Caco-2 (cell line): ENCODE data around the gene ITGB4. TPM values are rescaled to one million over a fixed set of nuclear protein-coding genes. Genes with fewer than 3 reads are reported as not detected.

Experiments used
- BruUV-seq: library from RNA; stranded (reverse); fragments of 400-500 nt; replicated peaks from 2 replicates; lab custom pipeline; 2021; lab: Mats Ljungman, UMichigan
- CTCF ChIA-PET: fragments of 300-600 bp; sonication (Branson Sonifier 250); formaldehyde crosslinking; loops from one replicate; lab custom pipeline; 2022; ENCODE audit warnings: antibody characterized with exemption; lab: Charles Lee
- POLR2A ChIA-PET: fragments of 300-600 bp; sonication (Branson Sonifier 250); formaldehyde crosslinking; loops from one replicate; lab custom pipeline; 2022; ENCODE audit warnings: antibody characterized with exemption; lab: Charles Lee
- DNase-seq, 2 experiments: peaks; one replicate each; pipeline versions ENCODE4 v3.0.0 to v3.0.0-alpha.2; 2020 to 2022
- H3K27me3 ChIP-seq: replicated peaks from 2 replicates; pipeline ENCODE4 v1.6.0; 2011; ENCODE audit warnings: low read length; ENCODE audit not compliant: control insufficient read depth, insufficient read depth
- H3K36me3 ChIP-seq: 2 replicates; pipeline ENCODE4 v1.5.1; 2011; ENCODE audit warnings: low read length; ENCODE audit not compliant: control insufficient read depth, insufficient read depth
- H3K4me1 ChIP-seq: fragments of 250-450 bp; sonication (Bioruptor Pico); 2 replicates; pipeline ENCODE4 v1.5.1; 2020; ENCODE audit warnings: mild to moderate bottlenecking
- H3K4me3 ChIP-seq: 2 replicates; pipeline ENCODE4 v1.5.1; 2011; ENCODE audit warnings: low read depth, mild to moderate bottlenecking, control low read depth, low read length
- H3K9me3 ChIP-seq: fragments of 250-450 bp; sonication (Bioruptor Pico); 2 replicates; pipeline ENCODE4 v1.5.1; 2020; ENCODE audit warnings: mild to moderate bottlenecking, moderate library complexity
- H3K27ac Mint-ChIP-seq: one replicate; pipeline ENCODE4 v1.8.0; 2022; ENCODE audit warnings: mixed read lengths; ENCODE audit not compliant: unreplicated experiment
- H3K27me3 Mint-ChIP-seq: one replicate; pipeline ENCODE4 v1.8.0; 2022; ENCODE audit warnings: mixed read lengths; ENCODE audit not compliant: insufficient read depth, unreplicated experiment
- H3K36me3 Mint-ChIP-seq: one replicate; pipeline ENCODE4 v1.8.0; 2022; ENCODE audit warnings: mild to moderate bottlenecking, mixed read lengths; ENCODE audit not compliant: insufficient read depth, unreplicated experiment
- H3K4me1 Mint-ChIP-seq: one replicate; pipeline ENCODE4 v1.8.0; 2022; ENCODE audit warnings: low read depth, mixed read lengths; ENCODE audit not compliant: unreplicated experiment
- H3K4me3 Mint-ChIP-seq: one replicate; pipeline ENCODE4 v1.8.0; 2022; ENCODE audit warnings: mild to moderate bottlenecking, moderate library complexity, mixed read lengths; ENCODE audit not compliant: unreplicated experiment
- H3K9me3 Mint-ChIP-seq: one replicate; pipeline ENCODE4 v1.8.0; 2022; ENCODE audit warnings: mixed read lengths; ENCODE audit not compliant: unreplicated experiment
- intact Hi-C: fragments of 100-400 bp; cut with micrococcal nuclease; formaldehyde crosslinking; loops from one replicate; pipeline ENCODE4 v1.10.0; 2022; ENCODE audit not compliant: unreplicated experiment
- total RNA-seq: library from RNA; stranded (reverse); gene quantifications from 2 replicates; pipeline ENCODE4 v1.2.3, GENCODE V29; 2022
- TF ChIP-seq, protein P1 (sequence below), 2 experiments: fragments of 200-600 bp in 1 of 2; IDR thresholded peaks; 1 replicate in 1 of 2; 2 replicates in 1 of 2; pipeline versions ENCODE4 v1.5.1 to v1.8.0; 2011 to 2022; ENCODE audit warnings: antibody characterized with exemption in 1 of 2, control low read depth in 1 of 2, inconsistent platforms in 1 of 2, low read depth in 1 of 2, low read length in 1 of 2, mild to moderate bottlenecking in 1 of 2, moderate library complexity in 1 of 2; ENCODE audit not compliant: insufficient read depth in 1 of 2, severe bottlenecking in 1 of 2, unreplicated experiment in 1 of 2

The ITGB4 gene
- total RNA-seq, 1 experiment from 2014 or later = 50.8 TPM

DNA sequence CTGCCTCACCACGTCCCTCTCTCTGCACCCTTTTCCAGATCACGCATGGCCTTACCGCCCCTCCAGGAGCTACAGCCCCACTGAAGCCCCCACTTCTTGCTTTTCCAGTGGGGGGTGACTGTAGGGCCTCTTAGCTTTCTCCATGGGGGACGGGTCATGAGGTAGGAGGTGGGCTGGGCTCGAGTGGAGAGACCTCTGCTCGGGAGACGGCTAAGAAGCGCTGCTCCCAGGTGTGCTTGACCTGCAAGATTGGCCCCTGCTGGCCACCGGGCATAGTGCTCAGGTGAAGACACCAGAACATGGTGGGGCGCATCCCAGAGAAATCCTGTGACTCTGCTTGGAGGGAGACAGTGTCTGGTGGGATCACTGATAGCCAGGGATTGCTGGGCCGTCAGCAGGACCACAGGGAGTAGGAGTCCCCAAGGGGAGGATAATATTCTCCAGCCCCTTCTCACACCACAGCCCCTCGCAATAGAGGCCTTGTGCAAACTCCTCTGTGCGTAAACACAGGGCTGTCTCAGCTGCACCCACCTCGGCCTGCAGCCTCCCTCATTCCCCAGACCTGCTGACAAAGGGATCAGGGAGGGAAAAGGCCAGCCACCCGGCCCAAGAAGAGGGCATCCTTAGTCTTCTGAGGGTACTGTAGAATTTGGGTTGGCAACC, 52.7 kb downstream of the ITGB4 start:
- Histone ChIP-seq H3K27me3 (no peaks in the 10 kb centered on the region), H3K4me3 (no peak overlapping the region), H3K9me3 (no peaks in the 10 kb centered on the region), H3K4me1 (peaks cover 11% of the 10 kb centered on the region), H3K36me3 (peaks cover 2% of the 10 kb centered on the region; the same call in 1 of the 2 replicates)
- intact Hi-C loops = loop anchor here (1.0 kb wide), 1 partner anchor 9 kb away; the partner anchor contains the start of gene GALK1
- H3K27ac Mint-ChIP-seq = peak overlapping the region; percentile 74
- peak overlapping the region; percentile 52 for H3K4me3 Mint-ChIP-seq
- H3K27me3 Mint-ChIP-seq = no peaks in the 10 kb centered on the region
- no TSS peak for BruUV-seq
- H3K36me3 Mint-ChIP-seq = peaks cover 80% of the 10 kb centered on the region
- H3K9me3 Mint-ChIP-seq = no peaks in the 10 kb centered on the region
- ChIA-PET CTCF (interaction anchor here (1.4 to 1.5 kb wide), 2 partner anchors 9 to 26 kb away, joined by 3 to 7 read pairs; no protein-coding TSS in a partner anchor), POLR2A (no interaction called here)
- peaks cover 22% of the 10 kb centered on the region for H3K4me1 Mint-ChIP-seq
- TF ChIP-seq, protein P1, sequence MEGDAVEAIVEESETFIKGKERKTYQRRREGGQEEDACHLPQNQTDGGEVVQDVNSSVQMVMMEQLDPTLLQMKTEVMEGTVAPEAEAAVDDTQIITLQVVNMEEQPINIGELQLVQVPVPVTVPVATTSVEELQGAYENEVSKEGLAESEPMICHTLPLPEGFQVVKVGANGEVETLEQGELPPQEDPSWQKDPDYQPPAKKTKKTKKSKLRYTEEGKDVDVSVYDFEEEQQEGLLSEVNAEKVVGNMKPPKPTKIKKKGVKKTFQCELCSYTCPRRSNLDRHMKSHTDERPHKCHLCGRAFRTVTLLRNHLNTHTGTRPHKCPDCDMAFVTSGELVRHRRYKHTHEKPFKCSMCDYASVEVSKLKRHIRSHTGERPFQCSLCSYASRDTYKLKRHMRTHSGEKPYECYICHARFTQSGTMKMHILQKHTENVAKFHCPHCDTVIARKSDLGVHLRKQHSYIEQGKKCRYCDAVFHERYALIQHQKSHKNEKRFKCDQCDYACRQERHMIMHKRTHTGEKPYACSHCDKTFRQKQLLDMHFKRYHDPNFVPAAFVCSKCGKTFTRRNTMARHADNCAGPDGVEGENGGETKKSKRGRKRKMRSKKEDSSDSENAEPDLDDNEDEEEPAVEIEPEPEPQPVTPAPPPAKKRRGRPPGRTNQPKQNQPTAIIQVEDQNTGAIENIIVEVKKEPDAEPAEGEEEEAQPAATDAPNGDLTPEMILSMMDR (IDR thresholded peaks at IDR 0.05; ENCODE audit: insufficient read depth in 1 of 2, low read depth in 1 of 2, low read length in 1 of 2, severe bottlenecking in 1 of 2, unreplicated experiment in 1 of 2) = peak; percentile 30 to 34
- DNase-seq = peak in 1 of 2 experiments; percentile 61

DNA sequence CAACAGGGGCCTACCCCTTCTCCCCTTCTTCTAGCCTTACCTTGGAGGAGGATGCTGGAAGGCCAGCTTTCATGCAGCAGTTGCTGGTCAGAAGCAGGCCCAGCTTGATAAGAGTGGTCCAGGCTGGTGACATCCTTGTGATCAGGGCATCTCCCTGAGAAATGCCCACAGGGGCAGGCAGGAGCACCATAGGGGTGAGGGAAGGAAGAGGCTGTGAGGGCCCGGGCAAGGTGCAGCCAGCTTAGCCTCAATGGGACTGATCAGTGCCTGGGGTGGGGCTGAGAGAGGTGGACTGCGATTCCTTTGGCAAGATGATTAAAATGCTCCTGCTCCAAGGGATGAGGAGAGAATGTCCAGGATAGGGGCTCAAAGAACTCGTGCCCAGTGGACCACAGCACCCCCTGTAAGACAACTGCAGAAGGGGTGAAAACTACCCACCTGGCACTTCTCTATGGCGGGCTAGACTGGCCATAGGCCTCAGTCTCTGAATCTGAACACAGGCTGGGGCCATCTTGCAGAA, 53.3 kb downstream of the ITGB4 start:
- Mint-ChIP-seq H3K4me3 (peak overlapping the region; percentile 52), H3K27me3 (peaks cover under 1% of the 10 kb centered on the region), H3K36me3 (peaks cover 85% of the 10 kb centered on the region), H3K4me1 (peaks cover 24% of the 10 kb centered on the region), H3K27ac (peak overlapping the region; percentile 74), H3K9me3 (no peaks in the 10 kb centered on the region)
- ChIA-PET CTCF (interaction anchor here (0.6 to 1.5 kb wide), 2 partner anchors 9 to 27 kb away, joined by 3 to 4 read pairs; no protein-coding TSS in a partner anchor), POLR2A (interaction anchor here (0.5 kb wide), 1 partner anchor 13 kb away, joined by 3 read pairs; no protein-coding TSS in a partner anchor)
- intact Hi-C loops = loop anchor here (1.0 kb wide), 1 partner anchor 9 kb away; the partner anchor contains the start of gene GALK1
- TF ChIP-seq, protein P1 (IDR thresholded peaks at IDR 0.05; ENCODE audit: insufficient read depth in 1 of 2, low read depth in 1 of 2, low read length in 1 of 2, severe bottlenecking in 1 of 2, unreplicated experiment in 1 of 2) = no peak
- no peak for DNase-seq
- Histone ChIP-seq H3K27me3 (no peaks in the 10 kb centered on the region), H3K4me1 (peaks cover 11% of the 10 kb centered on the region), H3K36me3 (peaks cover 2% of the 10 kb centered on the region; the same call in 1 of the 2 replicates), H3K4me3 (no peak overlapping the region), H3K9me3 (no peaks in the 10 kb centered on the region)
- BruUV-seq = no TSS peak

DNA sequence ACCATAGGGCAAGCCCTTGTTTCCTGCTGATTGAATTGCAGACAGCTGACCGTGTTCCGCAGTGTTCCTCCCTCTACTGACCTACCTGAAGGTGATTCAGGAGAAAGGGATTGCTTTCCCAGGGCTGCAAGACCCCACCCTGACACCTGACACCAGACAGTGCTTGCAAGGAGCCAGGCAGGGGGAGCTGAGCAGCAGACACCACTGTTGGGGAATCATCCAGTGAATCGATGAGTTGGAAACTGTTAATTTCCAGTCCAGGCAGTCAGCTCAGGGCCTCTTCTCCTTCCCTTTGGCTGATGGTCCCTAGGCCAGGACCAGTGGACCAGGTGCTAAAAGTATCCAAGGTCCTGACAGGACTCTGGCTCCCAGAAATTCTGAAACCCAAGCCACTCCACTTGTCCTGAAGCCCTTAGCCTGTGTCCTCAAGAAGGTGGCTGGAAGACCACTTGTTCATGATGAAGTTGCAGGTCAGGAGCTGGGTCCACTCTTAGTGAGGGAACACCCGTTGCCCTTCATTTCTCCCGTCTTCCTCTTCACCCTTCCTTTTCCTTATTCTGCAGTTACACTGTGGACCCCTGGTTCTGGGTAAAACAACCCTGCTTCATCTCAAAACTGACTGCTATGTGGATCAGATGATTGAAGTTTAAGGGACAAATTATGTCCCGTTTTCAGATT, 53.9 kb downstream of the ITGB4 start:
- H3K27me3 Mint-ChIP-seq = peaks cover 4% of the 10 kb centered on the region

More for the DNA sequence above, 53.9 kb downstream of the ITGB4 start:
- H3K27ac Mint-ChIP-seq = peak overlapping the region; percentile 74
- H3K4me3 ChIP-seq = no peak overlapping the region
- no peaks in the 10 kb centered on the region for H3K9me3 ChIP-seq
- peak overlapping the region; percentile 32 for H3K4me3 Mint-ChIP-seq
- TF ChIP-seq, protein P1 (IDR thresholded peaks at IDR 0.05; ENCODE audit: insufficient read depth in 1 of 2, low read depth in 1 of 2, low read length in 1 of 2, severe bottlenecking in 1 of 2, unreplicated experiment in 1 of 2) = no peak
- peaks cover 13% of the 10 kb centered on the region for H3K4me1 ChIP-seq
- H3K9me3 Mint-ChIP-seq = no peaks in the 10 kb centered on the region
- ChIA-PET POLR2A (interaction anchor here (0.5 to 1.3 kb wide), 2 partner anchors 10 to 12 kb away, joined by 3 to 6 read pairs; partner anchors contain the start of gene GALK1), CTCF (interaction anchor here (0.6 to 1.5 kb wide), 3 partner anchors 9 to 52 kb away, joined by 3 to 4 read pairs (median 3); no protein-coding TSS in a partner anchor)
- peaks cover 30% of the 10 kb centered on the region for H3K4me1 Mint-ChIP-seq
- BruUV-seq = no TSS peak
- DNase-seq = peak in 1 of 2 experiments; percentile 64
- H3K36me3 ChIP-seq = peaks cover 2% of the 10 kb centered on the region; the same call in 1 of the 2 replicates
- no peaks in the 10 kb centered on the region for H3K27me3 ChIP-seq
- intact Hi-C loops = loop anchor here (1.0 kb wide), 1 partner anchor 10 kb away; the partner anchor contains the start of gene GALK1
- H3K36me3 Mint-ChIP-seq = peaks cover 91% of the 10 kb centered on the region
